ENCODE data around the gene TIPARP.
A peak's percentile ranks its signal among the peaks of the same experiment; 100 is the strongest.

The TIPARP gene

DNA sequence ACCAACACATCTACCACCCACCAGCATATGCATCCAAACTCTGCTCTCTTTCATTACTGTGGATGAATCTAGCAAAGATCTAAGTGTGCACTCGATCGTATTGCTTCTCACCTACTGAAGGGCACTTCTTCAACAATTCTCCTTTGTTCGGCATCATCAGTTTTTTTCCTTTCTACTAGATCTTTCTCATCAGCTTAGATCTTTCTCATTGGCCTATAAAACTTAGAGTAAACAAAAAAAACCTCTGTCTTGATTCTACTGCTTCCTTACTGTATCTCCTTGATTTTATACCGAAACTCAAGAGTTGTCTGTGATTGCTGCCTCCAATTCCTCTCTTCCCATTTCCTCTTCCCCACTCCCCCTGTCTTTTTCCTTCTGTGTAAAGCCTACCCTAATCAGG, 36.1 kb upstream of the TIPARP start:
- Histone ChIP-seq H3K4me3 (no peak overlapping the region), H3K27ac (no peak overlapping the region)
- TF ChIP-seq CTCF (IDR thresholded peaks at IDR 0.05) = no peak
- no peak for DNase-seq (ENCODE audit: low spot score)

DNA sequence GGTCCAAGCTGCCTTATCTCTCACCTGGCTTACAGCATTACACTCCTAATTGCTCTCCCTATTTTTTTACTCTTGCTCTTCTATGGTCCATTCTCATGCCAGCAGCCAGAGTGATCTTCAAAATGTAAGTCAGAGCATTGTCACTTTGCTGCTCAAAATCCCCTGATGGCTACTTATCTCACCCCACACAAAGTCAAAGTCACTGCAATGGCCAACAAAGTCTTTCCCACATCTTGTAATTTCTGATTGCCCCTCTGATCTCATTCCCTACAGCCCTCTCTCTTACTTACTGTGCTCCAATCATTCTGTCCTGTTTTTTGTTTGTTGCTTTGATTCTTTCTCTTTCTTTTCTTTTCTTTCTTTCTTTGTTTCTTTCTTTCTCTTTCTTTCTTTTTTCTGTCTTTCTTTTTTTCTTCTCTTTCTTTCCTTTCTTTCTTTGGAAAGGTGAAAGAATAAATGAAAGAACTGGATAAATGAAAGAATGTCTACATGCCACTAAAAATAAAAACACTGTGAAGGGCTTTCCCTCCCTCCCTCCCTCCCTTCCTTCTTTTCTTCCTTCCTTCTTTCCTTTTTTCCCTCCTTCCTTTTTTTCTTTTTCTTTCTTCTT, 34.9 kb upstream of the TIPARP start:
- no peak for TF ChIP-seq CTCF (IDR thresholded peaks at IDR 0.05)

DNA sequence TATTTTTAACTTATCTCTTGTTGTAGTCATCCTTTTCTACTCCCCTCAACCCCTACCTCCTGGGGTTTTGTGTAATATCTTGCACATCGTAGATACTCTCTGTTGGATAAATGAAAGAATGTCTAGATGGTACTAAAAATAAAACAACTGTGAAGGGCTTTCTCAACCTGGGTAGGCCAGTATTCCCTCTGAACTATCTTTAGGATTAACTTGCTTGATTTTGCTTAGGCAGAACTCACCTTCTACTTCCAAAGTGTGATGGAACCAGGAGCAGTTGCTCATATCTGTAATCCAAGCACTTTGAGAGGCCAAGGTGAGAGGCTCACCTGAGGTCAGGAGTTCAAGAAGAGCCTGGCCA, 32.8 kb upstream of the TIPARP start:
- TF ChIP-seq CTCF (IDR thresholded peaks at IDR 0.05) = no peak
- Histone ChIP-seq H3K4me3 (no peak overlapping the region), H3K27ac (no peak overlapping the region)
- DNase-seq (ENCODE audit: low spot score) = no peak

More for the DNA sequence above, 34.9 kb upstream of the TIPARP start:
- Histone ChIP-seq H3K4me3 (no peak overlapping the region), H3K27ac (no peak overlapping the region)
- no peak for DNase-seq (ENCODE audit: low spot score)

DNA sequence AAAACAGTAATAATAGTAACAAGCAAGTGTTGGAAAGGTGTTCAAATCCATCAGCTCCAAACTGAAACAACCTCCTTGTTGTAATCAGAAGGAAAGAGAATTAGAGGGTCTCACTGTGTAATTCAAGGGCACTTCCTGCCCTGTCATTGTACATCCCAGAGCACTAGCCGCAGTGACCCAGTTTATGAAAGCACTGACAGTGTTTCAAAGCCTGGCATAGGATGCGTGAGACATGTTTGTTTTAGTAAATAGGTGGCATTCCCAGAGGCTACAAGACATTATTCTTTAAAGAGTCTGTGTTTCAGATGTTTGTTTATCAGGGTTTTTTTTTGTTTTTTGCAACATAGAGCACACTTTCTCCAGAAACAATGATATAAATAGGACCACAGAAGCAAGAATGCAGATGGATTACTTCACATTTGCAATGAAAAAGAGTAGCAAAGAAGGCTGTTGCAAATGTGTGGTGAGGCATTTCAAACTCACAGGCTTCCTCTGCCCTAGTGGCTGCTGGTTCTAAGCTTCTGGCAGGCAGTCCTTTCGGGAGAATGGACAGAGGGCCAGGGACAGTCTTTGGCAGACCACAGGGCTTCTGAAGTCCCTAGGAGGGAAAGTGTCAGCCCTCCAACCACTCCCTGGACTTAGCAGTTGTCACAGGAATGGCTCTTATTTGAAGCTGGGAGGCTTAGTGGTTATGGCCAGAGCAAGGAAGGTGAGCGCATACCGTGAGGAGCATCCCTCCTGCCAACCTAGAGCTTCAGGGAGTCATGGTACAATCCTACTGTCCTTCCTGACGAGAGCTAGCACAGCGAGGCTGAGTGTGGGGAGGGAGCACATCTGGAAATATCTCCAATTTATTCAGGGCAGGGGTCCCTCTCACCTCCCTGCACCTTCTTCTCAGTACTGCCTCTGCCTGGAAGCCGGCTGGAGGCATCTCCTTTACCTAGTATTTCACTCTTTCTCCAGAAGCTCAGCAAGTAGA, 31.4 kb upstream of the TIPARP start:
- Histone ChIP-seq H3K4me3 (peak overlapping the region; percentile 49), H3K27ac (no peak overlapping the region)
- no peak for DNase-seq (ENCODE audit: low spot score)
- TF ChIP-seq CTCF (IDR thresholded peaks at IDR 0.05) = no peak

DNA sequence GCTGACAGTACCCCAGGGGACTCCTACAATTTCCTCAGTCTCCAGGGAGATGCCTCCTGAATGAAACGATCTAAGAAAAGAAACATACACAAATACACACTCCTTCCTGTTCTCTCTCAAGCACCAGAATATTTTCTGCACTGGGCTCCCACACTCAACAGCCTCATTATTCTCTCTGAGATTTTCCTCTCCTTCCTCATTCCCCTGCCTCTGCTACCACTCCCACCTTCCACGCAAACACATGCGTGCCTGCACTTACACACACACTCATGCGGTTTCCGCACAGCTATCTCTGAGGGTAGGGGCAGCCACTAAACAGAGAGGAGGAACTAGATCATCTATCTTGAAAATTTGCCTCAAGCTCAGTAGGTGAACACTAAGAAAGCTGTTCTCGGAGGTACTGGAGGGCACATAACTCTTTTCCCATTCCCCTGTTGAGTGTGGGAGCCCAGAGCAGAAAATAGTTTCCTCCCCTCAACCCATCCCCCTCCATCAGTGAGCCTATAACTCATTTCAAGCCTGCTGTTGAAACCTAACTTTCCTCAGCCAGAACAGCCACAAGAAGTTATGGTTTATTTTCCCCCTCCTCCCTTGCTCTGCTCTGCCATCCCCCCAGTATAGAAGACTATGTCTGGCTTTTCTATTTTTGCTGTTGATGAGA, 30.5 kb upstream of the TIPARP start:
- Histone ChIP-seq H3K4me3 (peak overlapping the region; percentile 49), H3K27ac (no peak overlapping the region)
- DNase-seq (ENCODE audit: low spot score) = no peak
- TF ChIP-seq CTCF (IDR thresholded peaks at IDR 0.05) = no peak

DNA sequence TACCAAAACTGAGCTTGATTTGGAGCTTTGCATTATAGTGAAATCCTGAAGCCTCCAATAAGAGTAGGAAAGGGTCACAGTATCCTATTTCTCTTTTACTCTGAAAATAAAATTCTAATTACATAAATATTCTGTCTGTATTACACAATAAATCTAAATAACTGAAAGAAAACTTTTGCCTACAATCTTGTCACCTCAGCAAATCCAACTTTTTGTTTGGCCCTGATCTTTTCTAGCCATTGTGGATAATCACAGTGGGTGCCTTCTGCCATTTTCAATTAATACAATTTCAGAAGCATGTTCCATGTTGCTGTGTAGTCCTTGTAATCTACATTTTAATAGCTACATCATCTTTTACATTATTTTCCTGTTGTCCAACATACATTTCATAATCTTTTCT, 29.4 kb upstream of the TIPARP start:
- TF ChIP-seq CTCF (IDR thresholded peaks at IDR 0.05) = no peak
- no peak overlapping the region for H3K4me3 ChIP-seq
- no peak overlapping the region for H3K27ac ChIP-seq
- DNase-seq (ENCODE audit: low spot score) = no peak
